Measurements from ENCODE around the gene C1QB. TPM values are rescaled to one million over a fixed set of nuclear protein-coding genes. Genes with fewer than 3 reads are reported as not detected.
A peak's percentile ranks its signal among the peaks of the same experiment; 100 is the strongest.

The C1QB gene
- polyA plus RNA-seq, 1 of the 3 experiments (the other 2 are of a cell fraction), result not detected

- ChIA-PET CTCF (interaction anchor here (0.8 to 7.3 kb wide), 5 partner anchors 9 to 414 kb away, joined by 3 to 36 read pairs (median 3); no protein-coding TSS in a partner anchor), POLR2A (no interaction called here)
- Histone ChIP-seq H3K27ac (ENCODE audit: low read depth in 2 of 2, low read length in 1 of 2) (no peak overlapping the region), H3K4me3 (ENCODE audit: low read depth in 2 of 2, low read length in 1 of 2) (no peak overlapping the region), H3K36me3 (replicated peaks in 1 of 2; ENCODE audit: control insufficient read depth in 1 of 2, insufficient read depth in 2 of 2, low read length in 1 of 2) (no peaks in the 10 kb centered on the region), H3K4me1 (ENCODE audit: control insufficient read depth in 1 of 2, insufficient read depth in 2 of 2, low read depth in 1 of 2, low read length in 1 of 2) (peaks cover 8 to 11% of the 10 kb centered on the region in 2 experiments; a peak in 3 of 4 replicates), H3K79me2 (ENCODE audit: insufficient read depth) (no peaks in the 10 kb centered on the region), H3K9ac (no peak overlapping the region), H2AFZ (ENCODE audit: low read depth) (no peak overlapping the region), H3K9me2 (no peaks in the 10 kb centered on the region), H3K4me2 (no peak overlapping the region; the same call in 1 of the 2 replicates), H3K27me3 (ENCODE audit: insufficient read depth) (no peaks in the 10 kb centered on the region), H3K9me3 (no peaks in the 10 kb centered on the region), H4K20me1 (ENCODE audit: insufficient read depth) (no peaks in the 10 kb centered on the region), H3F3A (replicated peaks; ENCODE audit: insufficient read depth) (peaks cover 11% of the 10 kb centered on the region)
- WGBS (ENCODE audit: low lambda C conversion rate), result 69% methylated on average over 9 of the region's 10 CpGs
- no peak for TF ChIP-seq RFX5 (IDR thresholded peaks at IDR 0.05; ENCODE audit: low read length)
- TF ChIP-seq, protein P1, sequence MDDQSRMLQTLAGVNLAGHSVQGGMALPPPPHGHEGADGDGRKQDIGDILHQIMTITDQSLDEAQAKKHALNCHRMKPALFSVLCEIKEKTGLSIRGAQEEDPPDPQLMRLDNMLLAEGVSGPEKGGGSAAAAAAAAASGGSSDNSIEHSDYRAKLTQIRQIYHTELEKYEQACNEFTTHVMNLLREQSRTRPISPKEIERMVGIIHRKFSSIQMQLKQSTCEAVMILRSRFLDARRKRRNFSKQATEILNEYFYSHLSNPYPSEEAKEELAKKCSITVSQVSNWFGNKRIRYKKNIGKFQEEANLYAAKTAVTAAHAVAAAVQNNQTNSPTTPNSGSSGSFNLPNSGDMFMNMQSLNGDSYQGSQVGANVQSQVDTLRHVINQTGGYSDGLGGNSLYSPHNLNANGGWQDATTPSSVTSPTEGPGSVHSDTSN (IDR thresholded peaks at IDR 0.05), result no peak
- no peak for TF ChIP-seq GATA2 (CRISPR knock-in tag; IDR thresholded peaks at IDR 0.05)
- TF ChIP-seq TEAD4 (IDR thresholded peaks at IDR 0.05; ENCODE audit: borderline replicate concordance, insufficient read depth), result no peak
- TF ChIP-seq RAD21 (IDR thresholded peaks at IDR 0.05; ENCODE audit: low read length), result no peak
- no peak for TF ChIP-seq EZH2phosphoT487 (IDR thresholded peaks at IDR 0.05; ENCODE audit: borderline replicate concordance, low read depth)
- no peak for TF ChIP-seq USF2 (IDR thresholded peaks at IDR 0.05; ENCODE audit: borderline replicate concordance, low read depth, low read length)
- no peak for TF ChIP-seq ELF1 (IDR thresholded peaks at IDR 0.05)
- no peak for TF ChIP-seq NFIC (IDR thresholded peaks at IDR 0.05; ENCODE audit: borderline replicate concordance)
- TF ChIP-seq FOXM1 (IDR thresholded peaks at IDR 0.05; ENCODE audit: low read depth), result no peak
- TF ChIP-seq MEF2A (IDR thresholded peaks at IDR 0.05; ENCODE audit: borderline replicate concordance, low read depth), result no peak
- TF ChIP-seq SIN3A (IDR thresholded peaks at IDR 0.05; ENCODE audit: borderline replicate concordance, low read depth, low read length), result no peak
- TF ChIP-seq REST (IDR thresholded peaks at IDR 0.05; ENCODE audit: low read depth, low read length), result no peak
- TF ChIP-seq, protein P2, sequence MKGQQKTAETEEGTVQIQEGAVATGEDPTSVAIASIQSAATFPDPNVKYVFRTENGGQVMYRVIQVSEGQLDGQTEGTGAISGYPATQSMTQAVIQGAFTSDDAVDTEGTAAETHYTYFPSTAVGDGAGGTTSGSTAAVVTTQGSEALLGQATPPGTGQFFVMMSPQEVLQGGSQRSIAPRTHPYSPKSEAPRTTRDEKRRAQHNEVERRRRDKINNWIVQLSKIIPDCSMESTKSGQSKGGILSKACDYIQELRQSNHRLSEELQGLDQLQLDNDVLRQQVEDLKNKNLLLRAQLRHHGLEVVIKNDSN (IDR thresholded peaks at IDR 0.05; ENCODE audit: borderline replicate concordance, low read depth), result no peak
- DNase-seq, result peak; percentile 44
Observed at GRCh38 chr1:22685591-22686059, 32.6 kb downstream of the C1QB start.

All from SK-N-SH (cell line).